Adipocyte (in vitro differentiated cells): ENCODE data around the gene PRKCA.

Experiments
- DNase-seq: peaks from one replicate; pipeline ENCODE4 v3.0.0-alpha.2; 2015; ENCODE audit warnings: low read depth
- H3K27me3 ChIP-seq: replicated peaks from 2 replicates; pipeline ENCODE4 v1.7.0; 2013; ENCODE audit warnings: mild to moderate bottlenecking, low read length, moderate library complexity; ENCODE audit not compliant: control insufficient read depth, insufficient read depth
- H3K36me3 ChIP-seq: 2 replicates; pipeline ENCODE4 v1.7.0; 2013; ENCODE audit warnings: low read length, mild to moderate bottlenecking, moderate library complexity; ENCODE audit not compliant: control insufficient read depth, insufficient read depth, severe bottlenecking
- H3K4me1 ChIP-seq: 2 replicates; pipeline ENCODE4 v1.7.0; 2013; ENCODE audit warnings: mild to moderate bottlenecking, low read length, moderate library complexity; ENCODE audit not compliant: control insufficient read depth, insufficient read depth
- H3K4me3 ChIP-seq: 2 replicates; pipeline ENCODE4 v1.7.0; 2013; ENCODE audit warnings: mild to moderate bottlenecking, low read length, moderate library complexity
- H3K9ac ChIP-seq: 2 replicates; pipeline ENCODE4 v1.7.0; 2013; ENCODE audit warnings: mild to moderate bottlenecking, low read length, moderate library complexity
- H3K9me3 ChIP-seq: 2 replicates; pipeline ENCODE4 v1.7.0; 2013; ENCODE audit warnings: mild to moderate bottlenecking, low read length, moderate library complexity; ENCODE audit not compliant: control insufficient read depth

Gene PRKCA

GRCh38 chr17:66531851-66532295 is 229.5 kb downstream of the PRKCA start:
- Histone ChIP-seq H3K4me1 (no peaks in the 10 kb centered on the region), H3K4me3 (no peak overlapping the region), H3K9ac (no peak overlapping the region), H3K9me3 (no peaks in the 10 kb centered on the region), H3K36me3 (no peaks in the 10 kb centered on the region), H3K27me3 (no peaks in the 10 kb centered on the region)
- no peak for DNase-seq

GRCh38 chr17:66533572-66533971 is 231.2 kb downstream of the PRKCA start:
- Histone ChIP-seq H3K4me3 (no peak overlapping the region), H3K9ac (no peak overlapping the region), H3K36me3 (no peaks in the 10 kb centered on the region), H3K9me3 (no peaks in the 10 kb centered on the region), H3K4me1 (no peaks in the 10 kb centered on the region), H3K27me3 (no peaks in the 10 kb centered on the region)
- DNase-seq = no peak

DNA sequence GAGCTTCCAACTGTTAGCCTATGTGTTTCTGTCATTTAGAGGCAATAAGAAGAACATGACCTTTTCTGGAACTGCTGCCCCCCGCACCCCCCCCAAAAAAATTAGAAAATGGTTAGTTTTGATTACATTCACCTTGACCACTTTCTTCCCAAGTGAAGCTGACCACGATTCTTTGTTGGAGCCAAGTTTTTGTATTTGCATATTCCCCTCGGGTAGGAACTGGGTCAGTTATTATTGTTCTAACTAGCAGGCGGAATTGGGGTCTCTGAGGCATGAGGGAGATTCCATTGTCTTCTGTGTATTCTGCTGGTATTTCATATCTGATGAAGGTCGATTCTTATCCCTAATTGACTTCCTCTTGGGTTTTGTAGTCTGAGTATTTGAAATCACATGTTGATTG is 231.6 kb downstream of the PRKCA start:
- no peaks in the 10 kb centered on the region for H3K4me1 ChIP-seq
- no peak overlapping the region for H3K4me3 ChIP-seq
- no peak for DNase-seq

DNA sequence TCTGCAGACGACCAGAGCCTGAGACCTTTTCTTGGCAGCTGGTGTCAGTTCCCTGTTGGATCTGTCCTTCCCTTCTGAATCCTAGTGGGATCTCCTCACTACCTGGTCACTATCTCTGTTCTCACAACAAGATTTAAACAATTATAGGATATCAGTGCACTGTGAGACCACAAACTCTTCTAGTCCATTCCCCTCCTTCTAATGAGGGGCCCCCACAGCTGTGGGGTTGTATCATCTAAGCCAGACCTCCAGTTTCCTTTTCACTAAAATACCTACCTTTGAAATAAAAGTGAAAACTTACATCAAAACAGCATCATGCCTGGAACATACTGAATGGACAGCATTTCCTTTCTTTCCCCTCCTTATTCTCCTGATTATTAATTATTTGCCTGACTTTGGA is 233.2 kb downstream of the PRKCA start:
- no peaks in the 10 kb centered on the region for H3K36me3 ChIP-seq
- peaks cover 12% of the 10 kb centered on the region for H3K4me1 ChIP-seq
- H3K9ac ChIP-seq = no peak overlapping the region
- no peak overlapping the region for H3K4me3 ChIP-seq
- H3K9me3 ChIP-seq = no peaks in the 10 kb centered on the region
- DNase-seq = no peak
- no peaks in the 10 kb centered on the region for H3K27me3 ChIP-seq

More for the DNA sequence above, 231.6 kb downstream of the PRKCA start:
- H3K27me3 ChIP-seq = no peaks in the 10 kb centered on the region
- H3K9ac ChIP-seq = no peak overlapping the region
- no peaks in the 10 kb centered on the region for H3K9me3 ChIP-seq
- no peaks in the 10 kb centered on the region for H3K36me3 ChIP-seq

DNA sequence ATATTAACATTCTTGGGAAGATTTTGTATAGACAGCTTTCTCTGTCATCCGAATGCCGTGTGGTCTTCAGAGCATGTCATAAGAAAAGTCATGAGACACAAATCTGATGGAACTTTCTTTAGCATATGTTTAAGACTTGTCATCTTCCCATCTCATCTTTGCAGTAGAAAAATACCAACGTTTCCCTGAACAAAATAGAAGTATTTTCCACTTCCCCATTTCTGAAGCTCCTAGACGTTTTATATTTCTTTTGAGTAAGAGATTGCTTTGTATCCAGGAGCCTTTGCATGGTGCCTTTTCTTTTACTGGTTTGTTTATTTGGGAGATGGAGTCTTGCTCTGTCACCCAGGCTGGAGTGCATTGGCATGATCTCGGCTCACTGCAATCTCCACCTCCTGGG is 235.1 kb downstream of the PRKCA start:
- Histone ChIP-seq H3K27me3 (no peaks in the 10 kb centered on the region), H3K4me1 (peaks cover 29% of the 10 kb centered on the region), H3K36me3 (no peaks in the 10 kb centered on the region), H3K9ac (no peak overlapping the region), H3K9me3 (no peaks in the 10 kb centered on the region), H3K4me3 (no peak overlapping the region)
- DNase-seq = no peak

- Histone ChIP-seq H3K9ac (no peak overlapping the region), H3K27me3 (no peaks in the 10 kb centered on the region), H3K4me1 (peaks cover 42% of the 10 kb centered on the region), H3K9me3 (no peaks in the 10 kb centered on the region), H3K4me3 (no peak overlapping the region), H3K36me3 (no peaks in the 10 kb centered on the region)
- no peak for DNase-seq
Observed at GRCh38 chr17:66538776-66539175, 236.4 kb downstream of the PRKCA start.

- Histone ChIP-seq H3K27me3 (no peaks in the 10 kb centered on the region), H3K4me3 (peak overlapping the region; percentile 70), H3K4me1 (peaks cover 45% of the 10 kb centered on the region), H3K9ac (peak overlapping the region; percentile 80), H3K9me3 (no peaks in the 10 kb centered on the region), H3K36me3 (no peaks in the 10 kb centered on the region)
- DNase-seq = peak; percentile 85
Observed at GRCh38 chr17:66540131-66540781, 237.8 kb downstream of the PRKCA start.

DNA sequence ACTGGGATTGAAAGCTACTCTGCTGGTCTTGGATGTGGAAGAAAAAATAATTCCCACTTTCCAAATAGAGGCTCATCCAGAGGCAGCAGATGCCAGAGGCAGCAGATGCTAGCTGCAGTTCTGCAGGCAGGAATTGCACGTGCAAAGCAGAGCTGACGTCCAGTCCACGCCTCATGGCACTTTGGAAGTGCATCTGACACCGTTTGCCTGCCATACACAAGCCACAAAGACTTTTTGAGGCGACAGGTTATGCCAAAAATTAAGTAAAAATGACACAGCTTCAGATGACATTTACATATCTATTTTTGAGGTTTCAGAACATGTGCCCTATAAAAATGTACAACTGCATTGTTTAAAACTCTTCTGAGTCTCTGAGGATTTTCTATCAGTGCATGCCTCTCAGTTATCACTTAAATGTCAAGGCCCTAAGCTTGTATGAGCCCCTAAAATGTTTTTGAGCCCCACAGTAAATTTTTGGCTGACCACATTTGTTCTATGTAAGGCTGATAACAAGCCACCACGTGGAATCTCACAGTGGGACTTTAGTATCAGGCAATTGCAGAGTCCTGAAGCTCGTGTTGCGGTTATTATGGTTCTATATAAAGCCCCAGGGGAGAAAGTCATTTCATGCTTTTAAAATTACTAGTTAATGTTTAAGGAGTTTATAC is 239.2 kb downstream of the PRKCA start:
- no peak overlapping the region for H3K4me3 ChIP-seq
- H3K9me3 ChIP-seq = peaks cover 10% of the 10 kb centered on the region
- no peaks in the 10 kb centered on the region for H3K27me3 ChIP-seq
- H3K9ac ChIP-seq = no peak overlapping the region
- H3K4me1 ChIP-seq = peaks cover 45% of the 10 kb centered on the region
- DNase-seq = peak; percentile 71
- no peaks in the 10 kb centered on the region for H3K36me3 ChIP-seq

GRCh38 chr17:66542129-66542966 is 239.9 kb downstream of the PRKCA start:
- H3K4me1 ChIP-seq = peaks cover 45% of the 10 kb centered on the region
- no peaks in the 10 kb centered on the region for H3K27me3 ChIP-seq
- no peak overlapping the region for H3K9ac ChIP-seq
- H3K4me3 ChIP-seq = no peak overlapping the region
- peaks cover 12% of the 10 kb centered on the region for H3K9me3 ChIP-seq
- DNase-seq = peak; percentile 44
- no peaks in the 10 kb centered on the region for H3K36me3 ChIP-seq

- peaks cover 49% of the 10 kb centered on the region for H3K4me1 ChIP-seq
- H3K9ac ChIP-seq = no peak overlapping the region
- peak; percentile 66 for DNase-seq
- H3K36me3 ChIP-seq = no peaks in the 10 kb centered on the region
- no peaks in the 10 kb centered on the region for H3K27me3 ChIP-seq
- H3K4me3 ChIP-seq = no peak overlapping the region
- peaks cover 12% of the 10 kb centered on the region for H3K9me3 ChIP-seq
Observed at GRCh38 chr17:66542967-66543520, 240.6 kb downstream of the PRKCA start.

GRCh38 chr17:66543526-66543925 is 241.1 kb downstream of the PRKCA start:
- no peaks in the 10 kb centered on the region for H3K36me3 ChIP-seq
- no peaks in the 10 kb centered on the region for H3K27me3 ChIP-seq
- H3K4me1 ChIP-seq = peaks cover 54% of the 10 kb centered on the region
- DNase-seq = peak; percentile 42
- H3K4me3 ChIP-seq = no peak overlapping the region
- peaks cover 12% of the 10 kb centered on the region for H3K9me3 ChIP-seq
- H3K9ac ChIP-seq = no peak overlapping the region
